ENCODE measurements around the gene CTDSPL.

Gene CTDSPL

GRCh38 chr3:37945807-37946530, 84.3 kb downstream of the CTDSPL start:
- no peak for DNase-seq

GRCh38 chr3:37946531-37946889, 84.8 kb downstream of the CTDSPL start:
- no peak for DNase-seq

DNA sequence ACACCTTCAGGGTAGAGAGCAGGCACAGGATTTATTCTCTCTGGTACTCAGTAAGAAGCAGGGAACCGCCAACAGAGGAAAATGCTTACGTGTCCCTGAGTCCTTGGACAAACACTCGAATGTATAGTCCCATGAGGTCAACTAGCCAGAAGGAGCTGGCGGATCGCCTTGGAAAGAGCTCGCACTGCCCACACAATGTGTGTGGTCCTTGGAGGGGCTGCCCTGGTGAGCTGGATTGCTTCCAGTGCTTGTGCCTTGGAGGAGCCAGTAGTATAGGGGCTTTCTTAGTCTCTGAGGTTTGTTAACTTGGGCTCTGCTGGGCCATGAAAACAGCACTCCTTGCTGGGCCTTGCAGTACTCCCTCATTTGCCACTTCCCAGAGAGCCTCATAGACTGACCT, 88.2 kb downstream of the CTDSPL start:
- no peak for DNase-seq

DNA sequence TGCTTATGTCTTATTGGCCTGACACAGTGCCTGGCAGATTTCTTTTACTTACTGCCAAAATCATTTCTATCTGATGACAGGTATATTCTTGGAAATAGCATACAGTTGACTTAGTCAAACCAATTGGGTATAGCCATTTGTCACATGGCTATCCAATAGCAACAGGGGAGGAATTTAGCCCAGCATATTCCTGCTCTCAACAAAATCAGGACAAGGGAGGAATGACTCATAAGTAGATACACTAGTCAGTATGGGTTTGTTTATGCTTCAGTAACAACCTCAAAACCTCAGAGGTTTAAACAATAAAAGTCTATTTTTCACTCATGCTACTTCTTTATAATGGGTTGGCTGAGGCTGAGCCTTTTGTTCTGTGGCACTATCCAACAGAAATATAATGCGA, 90.9 kb downstream of the CTDSPL start:
- DNase-seq: no peak

DNA sequence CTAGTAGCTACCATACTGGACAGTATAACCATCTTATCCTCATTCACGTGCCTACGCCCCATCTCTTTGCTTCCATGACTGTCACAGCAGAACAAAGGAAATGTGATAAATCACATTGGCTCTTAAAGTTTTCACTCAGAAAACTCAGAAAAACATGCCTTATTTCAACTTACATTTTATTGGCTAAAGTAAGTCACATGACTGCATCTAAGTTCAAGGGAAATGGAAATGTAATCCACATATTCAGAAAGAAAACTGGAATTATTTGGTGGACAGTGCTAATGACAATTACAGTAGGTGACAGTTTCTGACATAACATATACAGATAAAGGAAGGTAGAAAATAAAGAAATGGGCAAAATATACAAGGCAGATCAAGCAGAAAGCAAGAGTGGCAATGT, 91.5 kb downstream of the CTDSPL start:
- DNase-seq: no peak

DNA sequence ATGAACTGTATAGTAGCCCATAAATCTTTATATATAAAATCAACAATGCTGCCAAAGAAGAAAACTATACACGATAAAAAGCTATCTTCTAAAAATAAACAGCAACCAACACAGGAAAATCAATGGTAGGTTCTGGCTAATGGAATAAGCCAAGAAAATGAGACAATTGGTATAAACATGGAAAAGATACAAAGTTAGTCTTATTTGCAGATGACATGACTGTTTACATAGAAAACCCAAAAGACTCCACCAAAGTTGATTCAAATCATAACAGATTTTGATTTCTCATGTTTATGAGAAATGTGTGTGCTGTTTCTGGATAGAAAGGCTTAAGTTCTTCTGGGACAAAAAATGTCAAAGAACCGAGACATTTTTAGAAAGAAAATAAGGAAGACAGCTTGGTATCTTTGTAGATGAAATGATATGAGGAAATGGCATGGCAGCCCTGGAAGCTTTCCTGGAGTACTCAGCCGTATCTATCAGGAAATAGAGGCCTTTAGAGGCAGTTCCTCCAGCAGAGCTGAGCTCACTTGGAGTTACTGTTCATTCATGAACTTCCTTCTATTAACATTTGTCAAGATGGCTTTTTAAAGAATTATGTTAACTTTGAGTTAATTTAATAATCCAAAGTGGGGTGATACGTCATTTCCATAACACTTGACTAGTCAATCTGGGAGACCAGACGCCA, 92.2 kb downstream of the CTDSPL start:
- DNase-seq: no peak

DNA sequence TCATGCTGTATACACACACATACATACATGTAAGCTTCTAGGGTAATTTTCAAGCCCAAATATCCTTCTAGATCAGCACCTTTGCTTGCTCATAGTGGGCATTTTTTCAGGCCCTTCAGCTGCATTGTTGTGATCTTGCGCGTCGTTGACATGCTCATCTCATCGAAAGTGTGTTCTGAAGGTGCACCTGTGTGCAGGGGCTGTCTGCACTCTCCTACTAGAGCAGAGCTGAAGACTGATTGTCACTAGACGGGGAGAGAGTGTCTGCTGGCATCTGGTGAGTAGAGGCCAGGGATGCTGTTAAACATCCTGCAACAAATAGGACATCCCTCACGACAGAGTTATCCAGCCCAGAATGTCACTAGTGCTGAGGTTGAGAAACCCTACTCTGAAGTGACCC, 93.2 kb downstream of the CTDSPL start:
- no peak for DNase-seq

GRCh38 chr3:37955918-37956707, 94.4 kb downstream of the CTDSPL start:
- no peak for DNase-seq

DNA sequence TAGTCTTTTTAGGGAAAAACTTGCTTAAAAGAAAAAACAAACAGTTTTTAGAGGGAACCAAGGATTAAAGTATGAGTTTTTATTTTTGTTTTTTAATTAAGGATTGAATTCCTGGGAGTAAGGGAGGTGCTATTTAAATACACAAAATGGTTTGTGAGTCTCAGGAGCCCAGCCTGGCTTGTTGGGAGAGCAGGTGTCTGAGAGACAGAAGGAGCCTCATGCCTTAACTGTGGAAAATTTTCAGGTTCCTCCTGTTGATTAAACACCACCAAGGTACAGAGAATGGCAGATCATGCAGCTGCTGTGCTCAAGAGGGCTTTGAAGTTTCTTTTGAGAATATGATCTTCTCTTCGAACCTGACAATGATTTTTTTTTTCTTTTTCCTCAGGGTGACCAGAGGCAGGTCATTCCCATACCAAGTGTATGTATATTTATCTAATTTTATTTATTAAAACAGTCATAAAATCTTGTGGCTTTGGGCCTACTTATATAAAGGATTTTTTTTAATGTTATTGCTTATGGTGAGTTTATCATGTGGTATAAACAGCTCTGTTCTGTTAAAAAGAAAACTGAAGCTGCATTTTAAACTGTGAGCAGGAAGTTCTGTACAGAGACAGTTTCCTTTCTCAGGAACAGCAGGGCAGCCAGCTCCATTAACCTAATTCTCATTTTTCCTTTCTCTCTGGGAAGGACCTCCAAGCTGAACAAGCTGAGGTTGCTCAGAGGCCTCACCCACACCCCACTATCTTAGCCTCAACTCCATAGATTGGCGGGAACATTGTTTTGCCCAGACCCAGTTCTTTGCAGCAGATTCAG, 95.3 kb downstream of the CTDSPL start:
- DNase-seq: no peak

DNA sequence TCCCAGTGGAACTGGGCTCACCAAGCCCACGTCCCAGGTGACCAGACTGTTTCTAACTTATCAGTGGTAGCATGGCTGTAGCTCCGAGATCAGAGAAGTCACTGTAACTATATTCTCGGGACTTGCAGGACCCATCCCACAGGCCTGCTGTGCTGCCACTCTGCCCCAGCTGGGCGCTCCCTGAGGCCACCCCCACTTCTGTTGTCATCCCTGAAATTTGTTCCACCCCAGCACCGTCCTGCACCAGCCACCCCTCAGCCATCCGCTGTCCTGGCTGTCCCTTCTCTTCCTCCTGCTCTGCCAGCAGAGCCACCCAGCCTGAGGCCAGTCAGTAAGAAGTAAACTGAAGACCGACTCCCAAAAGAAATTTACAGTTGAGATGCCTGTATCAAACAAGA, 95.9 kb downstream of the CTDSPL start:
- no peak for DNase-seq

DNA sequence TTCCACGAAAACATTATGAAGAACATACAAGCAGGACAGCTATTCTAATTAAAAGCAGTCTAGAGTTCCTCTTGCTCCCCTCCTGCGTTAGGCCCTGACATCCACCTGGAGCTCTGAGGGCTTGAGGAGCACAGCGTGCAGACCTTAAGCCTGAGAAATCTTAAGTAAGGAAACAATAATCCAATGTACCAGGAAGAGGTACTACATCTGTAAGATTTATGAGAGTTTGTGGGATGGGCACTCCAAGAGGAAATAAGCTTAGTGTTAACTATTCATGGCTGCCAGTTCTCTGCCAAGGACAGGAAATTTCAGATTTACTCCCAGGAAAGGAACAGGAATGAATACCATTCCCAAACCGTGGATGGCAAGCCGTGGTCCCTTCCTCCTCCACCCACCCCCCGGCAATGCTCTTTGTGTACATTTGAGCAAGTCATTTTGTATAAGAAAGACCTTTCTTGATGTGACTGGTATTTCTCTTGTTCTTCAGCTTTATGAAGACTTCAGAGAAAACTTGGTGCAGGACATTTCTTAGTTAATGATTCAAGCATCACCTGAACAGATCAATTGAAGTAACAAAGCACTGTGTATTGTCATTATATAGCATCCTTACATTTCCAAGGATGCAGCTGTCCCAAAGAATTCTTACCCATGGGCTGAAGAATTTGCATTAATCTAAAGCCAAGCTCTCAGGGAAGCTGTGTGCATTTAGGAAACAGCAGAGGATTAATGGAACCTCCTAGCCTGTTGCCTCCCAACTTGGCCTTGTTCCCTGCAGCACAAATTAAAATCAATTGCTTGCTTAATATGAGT, 100.1 kb downstream of the CTDSPL start:
- DNase-seq: no peak

- DNase-seq: no peak
Measured at GRCh38 chr3:37963016-37963415, 101.3 kb downstream of the CTDSPL start.

DNA sequence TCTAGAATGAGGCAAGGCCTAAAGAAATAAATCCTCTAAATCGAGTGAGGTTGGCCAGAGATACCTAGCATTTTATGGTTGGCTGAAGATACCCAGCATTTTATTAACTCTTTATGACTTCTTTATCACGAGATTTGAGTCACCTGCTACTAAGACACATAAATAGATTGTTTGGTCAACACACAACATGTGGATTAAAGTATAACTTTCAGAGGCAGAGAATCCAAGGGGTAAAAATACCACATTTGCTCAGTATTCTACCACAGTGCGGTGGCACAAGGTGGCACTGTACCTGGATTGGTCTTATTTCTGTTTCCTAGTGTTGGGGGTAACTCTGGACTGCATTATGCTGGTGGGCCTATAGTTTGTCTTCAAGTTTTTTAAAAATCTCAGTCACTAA, 102.0 kb downstream of the CTDSPL start:
- no peak for DNase-seq

- no peak for DNase-seq
Measured at GRCh38 chr3:37964146-37964545, 102.5 kb downstream of the CTDSPL start.

- DNase-seq: no peak
Measured at GRCh38 chr3:37964716-37965115, 103.0 kb downstream of the CTDSPL start.

DNA sequence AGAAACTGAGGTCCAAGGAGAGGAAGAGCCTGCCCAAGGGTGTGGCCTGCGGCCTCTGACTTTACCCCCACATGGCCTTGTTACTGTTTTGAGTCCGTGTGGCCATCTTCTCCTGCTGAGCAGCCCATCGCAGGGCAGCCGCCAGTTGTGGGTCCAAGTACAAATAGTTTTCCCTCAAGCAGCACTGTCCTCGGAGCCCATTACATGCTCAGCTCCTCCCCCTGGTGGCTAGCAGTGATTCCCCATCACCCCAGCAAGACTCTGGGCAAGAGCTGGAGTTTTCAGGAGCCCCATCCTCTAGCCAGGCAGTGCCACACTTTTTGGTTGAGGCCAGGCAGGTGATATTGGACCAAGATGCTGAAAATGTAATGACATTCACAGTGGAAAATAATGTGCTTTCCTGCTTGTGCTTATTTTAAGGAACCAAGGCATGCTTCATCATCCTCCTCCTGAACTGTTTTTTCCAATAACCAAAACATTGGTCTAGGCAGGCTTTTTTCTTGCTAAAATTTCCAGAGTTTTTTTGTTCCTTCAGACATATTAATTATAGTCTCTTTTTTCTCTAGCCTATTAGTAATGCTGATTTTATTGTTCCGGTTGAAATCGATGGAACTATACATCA, 105.7 kb downstream of the CTDSPL start:
- DNase-seq: no peak

- no peak for DNase-seq
Measured at GRCh38 chr3:37968199-37968598, 106.5 kb downstream of the CTDSPL start.

- DNase-seq: no peak
Measured at GRCh38 chr3:37968813-37969595, 107.3 kb downstream of the CTDSPL start.

GRCh38 chr3:37969596-37970100, 108.0 kb downstream of the CTDSPL start:
- no peak for DNase-seq

GRCh38 chr3:37970802-37971201, 109.1 kb downstream of the CTDSPL start:
- DNase-seq: no peak

GRCh38 chr3:37971467-37971866, 109.8 kb downstream of the CTDSPL start:
- DNase-seq: no peak
